A673 (cell line): ENCODE results near the gene GNAT1. TPM values are rescaled to one million over a fixed set of nuclear protein-coding genes. Genes with fewer than 3 reads are reported as not detected.

Experiments
- BruUV-seq: library from RNA; stranded (reverse); fragments of 400-500 nt; replicated peaks from 2 replicates; lab custom pipeline; 2021; lab: Mats Ljungman, UMichigan
- CTCF ChIA-PET: fragments of 300-600 bp; sonication (Branson Sonifier 250); formaldehyde crosslinking; loops from one replicate; lab custom pipeline; 2022; ENCODE audit warnings: antibody characterized with exemption; lab: Charles Lee
- POLR2A ChIA-PET: fragments of 300-600 bp; sonication (Branson Sonifier 250); formaldehyde crosslinking; loops from one replicate; lab custom pipeline; 2022; ENCODE audit warnings: antibody characterized with exemption; ENCODE audit not compliant: low non-redundant PET; lab: Charles Lee
- DNase-seq: peaks from one replicate; pipeline ENCODE4 v3.0.0-alpha.2; 2015; ENCODE audit warnings: low spot score
- H3K27ac ChIP-seq: fragments of 200-600 bp; sonication (generic); 2 replicates; pipeline ENCODE4 v1.5.1; 2016; ENCODE audit warnings: mixed run types, low read depth, mild to moderate bottlenecking, mixed read lengths, antibody characterized with exemption, low read length; ENCODE audit not compliant: poor library complexity, severe bottlenecking
- H3K27me3 ChIP-seq: fragments of 200-600 bp; sonication (generic); replicated peaks from 2 replicates; pipeline ENCODE4 v1.6.1; 2017; ENCODE audit warnings: mixed run types, low read depth, mild to moderate bottlenecking, mixed read lengths, antibody characterized with exemption, low read length; ENCODE audit not compliant: insufficient read depth, poor library complexity
- H3K36me3 ChIP-seq: fragments of 200-600 bp; sonication (generic); 2 replicates; pipeline ENCODE4 v1.6.1; 2016; ENCODE audit warnings: mixed run types, mild to moderate bottlenecking, mixed read lengths, antibody characterized with exemption, low read length; ENCODE audit not compliant: insufficient read depth, poor library complexity, severe bottlenecking
- H3K4me1 ChIP-seq: fragments of 200-600 bp; sonication (generic); 2 replicates; pipeline ENCODE4 v1.6.1; 2017; ENCODE audit warnings: mixed run types, mild to moderate bottlenecking, mixed read lengths, antibody characterized with exemption, low read length; ENCODE audit not compliant: insufficient read depth, poor library complexity, severe bottlenecking
- H3K4me3 ChIP-seq: fragments of 200-600 bp; sonication (generic); 2 replicates; pipeline ENCODE4 v1.5.1; 2016; ENCODE audit warnings: low read depth, mixed run types, mild to moderate bottlenecking, mixed read lengths, low read length; ENCODE audit not compliant: poor library complexity, severe bottlenecking
- H3K9me3 ChIP-seq: fragments of 200-600 bp; sonication (generic); 2 replicates; pipeline ENCODE4 v1.6.1; 2016; ENCODE audit warnings: mixed run types, low read depth, mild to moderate bottlenecking, mixed read lengths, antibody characterized with exemption, low read length; ENCODE audit not compliant: poor library complexity, severe bottlenecking
- EZH2 ChIP-seq: fragments of 200-600 bp; sonication (generic); IDR thresholded peaks from 2 replicates; pipeline ENCODE4 v1.6.1; 2017; ENCODE audit warnings: borderline replicate concordance, low read depth, mild to moderate bottlenecking, mixed read lengths, antibody characterized with exemption, low read length; ENCODE audit not compliant: poor library complexity, severe bottlenecking
- intact Hi-C: fragments of 100-400 bp; cut with micrococcal nuclease; formaldehyde crosslinking; loops from one replicate; pipeline ENCODE4 v1.10.0; 2022; ENCODE audit not compliant: unreplicated experiment
- total RNA-seq: library from RNA; stranded (reverse); gene quantifications from 2 replicates; pipeline ENCODE4 v1.2.3, GENCODE V29; 2021
- TF ChIP-seq, protein P1 (sequence below): fragments of 300-800, 200-600 bp; sonication (generic); conservative IDR thresholded peaks from 2 replicates; pipeline ENCODE4 v1.5.1; 2017; ENCODE audit warnings: low read depth, mild to moderate bottlenecking, antibody characterized with exemption, low read length, moderate library complexity, mixed read lengths

Gene GNAT1
- total RNA-seq, 1 experiment from 2014 or later, result not detected

DNA sequence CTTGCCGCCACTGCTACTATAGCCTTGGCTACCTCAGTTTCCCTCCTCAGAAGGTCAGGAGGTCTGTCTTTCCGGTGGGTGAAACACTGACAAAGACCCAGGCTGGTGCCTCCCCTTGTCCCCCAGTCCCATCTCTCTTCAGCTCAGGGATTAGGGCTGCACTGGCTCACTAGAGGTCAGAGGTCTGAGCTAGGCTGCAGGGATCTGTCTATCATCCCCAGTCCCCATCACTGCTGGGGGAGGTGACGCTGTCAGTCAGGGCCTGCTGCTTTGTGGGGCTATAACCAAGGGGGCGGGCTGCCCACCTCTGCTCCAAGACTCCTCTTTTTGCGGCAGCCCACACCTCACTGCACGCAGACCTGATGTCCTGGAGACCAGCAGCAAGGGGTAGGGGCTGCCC is 22.6 kb upstream of the GNAT1 start:
- DNase-seq, result no peak
- BruUV-seq, result no TSS peak
- no peaks in the 10 kb centered on the region for H3K27me3 ChIP-seq
- H3K4me1 ChIP-seq, result peaks cover 25% of the 10 kb centered on the region
- intact Hi-C loops, result no loop called here
- ChIA-PET CTCF (no interaction called here), POLR2A (no interaction called here)
- no peak overlapping the region for H3K27ac ChIP-seq
- H3K9me3 ChIP-seq, result no peaks in the 10 kb centered on the region
- no peak overlapping the region for H3K4me3 ChIP-seq
- no peaks in the 10 kb centered on the region for H3K36me3 ChIP-seq
- no peak for TF ChIP-seq EZH2
- TF ChIP-seq, protein P1, sequence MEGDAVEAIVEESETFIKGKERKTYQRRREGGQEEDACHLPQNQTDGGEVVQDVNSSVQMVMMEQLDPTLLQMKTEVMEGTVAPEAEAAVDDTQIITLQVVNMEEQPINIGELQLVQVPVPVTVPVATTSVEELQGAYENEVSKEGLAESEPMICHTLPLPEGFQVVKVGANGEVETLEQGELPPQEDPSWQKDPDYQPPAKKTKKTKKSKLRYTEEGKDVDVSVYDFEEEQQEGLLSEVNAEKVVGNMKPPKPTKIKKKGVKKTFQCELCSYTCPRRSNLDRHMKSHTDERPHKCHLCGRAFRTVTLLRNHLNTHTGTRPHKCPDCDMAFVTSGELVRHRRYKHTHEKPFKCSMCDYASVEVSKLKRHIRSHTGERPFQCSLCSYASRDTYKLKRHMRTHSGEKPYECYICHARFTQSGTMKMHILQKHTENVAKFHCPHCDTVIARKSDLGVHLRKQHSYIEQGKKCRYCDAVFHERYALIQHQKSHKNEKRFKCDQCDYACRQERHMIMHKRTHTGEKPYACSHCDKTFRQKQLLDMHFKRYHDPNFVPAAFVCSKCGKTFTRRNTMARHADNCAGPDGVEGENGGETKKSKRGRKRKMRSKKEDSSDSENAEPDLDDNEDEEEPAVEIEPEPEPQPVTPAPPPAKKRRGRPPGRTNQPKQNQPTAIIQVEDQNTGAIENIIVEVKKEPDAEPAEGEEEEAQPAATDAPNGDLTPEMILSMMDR, result no peak

DNA sequence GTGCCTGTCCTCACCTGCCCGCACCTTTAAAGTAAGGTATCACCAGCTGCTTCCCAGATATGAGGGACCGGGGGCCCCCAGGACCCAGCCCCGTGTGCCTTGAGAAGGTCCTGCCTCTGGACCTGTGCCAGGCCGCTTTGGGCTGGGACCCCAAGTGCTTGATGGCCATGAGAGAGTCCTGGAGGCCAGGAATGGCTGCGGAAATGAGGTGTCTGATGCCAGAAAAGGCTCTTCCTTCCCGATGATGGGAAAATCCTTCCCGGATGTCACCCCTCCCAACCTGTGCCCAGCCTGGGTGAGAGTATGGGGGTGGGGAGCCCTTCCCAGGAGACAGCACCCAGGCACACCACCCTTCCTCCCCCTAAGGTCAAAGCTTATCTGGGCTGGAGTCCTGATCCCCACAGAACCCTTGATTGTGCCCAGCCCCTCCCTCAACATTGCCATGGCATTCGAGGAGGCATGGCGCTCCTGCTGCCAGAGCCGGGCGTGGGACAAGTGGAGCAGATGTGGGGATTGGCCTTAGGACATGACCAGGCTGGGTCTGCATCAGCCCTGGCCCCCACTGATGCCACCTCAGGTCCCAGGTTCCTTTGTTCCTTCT is 22.1 kb upstream of the GNAT1 start:
- no peak for DNase-seq
- no TSS peak for BruUV-seq
- Histone ChIP-seq H3K4me1 (peaks cover 19% of the 10 kb centered on the region), H3K4me3 (no peak overlapping the region), H3K36me3 (no peaks in the 10 kb centered on the region), H3K9me3 (no peaks in the 10 kb centered on the region), H3K27me3 (no peaks in the 10 kb centered on the region), H3K27ac (no peak overlapping the region)
- no peak for TF ChIP-seq EZH2
- TF ChIP-seq, protein P1, result no peak
- POLR2A ChIA-PET, result no interaction called here
- CTCF ChIA-PET, result no interaction called here
- intact Hi-C loops, result no loop called here

DNA sequence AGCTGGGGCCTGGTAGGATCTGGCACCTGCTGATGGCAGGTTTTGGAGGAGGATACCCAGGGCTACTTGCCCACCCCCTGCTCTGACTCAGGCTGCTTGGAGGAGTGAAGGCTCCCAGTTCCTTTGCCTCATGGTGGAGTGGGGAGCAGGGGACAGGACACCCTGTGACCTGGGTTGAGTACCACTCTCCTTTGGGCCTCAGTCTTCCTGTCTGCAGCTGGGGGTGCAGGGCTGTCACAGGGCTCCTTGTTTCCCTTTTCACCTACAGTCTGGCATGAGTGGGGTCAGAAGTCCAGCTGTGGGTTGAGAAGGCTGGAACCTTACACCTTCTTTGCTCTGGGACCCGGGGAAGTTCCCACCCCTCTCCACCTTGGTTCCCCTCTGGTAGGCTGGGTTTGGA is 21.6 kb upstream of the GNAT1 start:
- CTCF ChIA-PET, result no interaction called here
- peaks cover 17% of the 10 kb centered on the region for H3K4me1 ChIP-seq
- intact Hi-C loops, result no loop called here

More for the DNA sequence above, 21.6 kb upstream of the GNAT1 start:
- H3K9me3 ChIP-seq, result no peaks in the 10 kb centered on the region
- POLR2A ChIA-PET, result no interaction called here
- no peaks in the 10 kb centered on the region for H3K27me3 ChIP-seq
- no peak for DNase-seq
- no peak overlapping the region for H3K4me3 ChIP-seq
- no peaks in the 10 kb centered on the region for H3K36me3 ChIP-seq
- BruUV-seq, result no TSS peak
- H3K27ac ChIP-seq, result no peak overlapping the region
- TF ChIP-seq, protein P1, result no peak
- no peak for TF ChIP-seq EZH2
